Mammary epithelial cell (primary cell): Measurements from ENCODE around the gene AMBP.

Experiments used
- EZH2 ChIP-seq: IDR thresholded peaks from 2 replicates; pipeline ENCODE4 v1.6.1; 2012; ENCODE audit warnings: low read length, inconsistent platforms, borderline replicate concordance
- TF ChIP-seq, protein P1 (sequence below), 2 donors: IDR thresholded peaks in 1 of 2; conservative IDR thresholded peaks in 1 of 2; 2 replicates each; pipeline ENCODE4 v1.5.1; 2011 to 2012; ENCODE audit warnings: inconsistent platforms in 2 of 2, low read length in 2 of 2, mild to moderate bottlenecking in 2 of 2, control low read depth in 1 of 2, low read depth in 1 of 2; ENCODE audit not compliant: insufficient read depth in 1 of 2; ENCODE audit errors: extremely low read depth in 1 of 2

DNA sequence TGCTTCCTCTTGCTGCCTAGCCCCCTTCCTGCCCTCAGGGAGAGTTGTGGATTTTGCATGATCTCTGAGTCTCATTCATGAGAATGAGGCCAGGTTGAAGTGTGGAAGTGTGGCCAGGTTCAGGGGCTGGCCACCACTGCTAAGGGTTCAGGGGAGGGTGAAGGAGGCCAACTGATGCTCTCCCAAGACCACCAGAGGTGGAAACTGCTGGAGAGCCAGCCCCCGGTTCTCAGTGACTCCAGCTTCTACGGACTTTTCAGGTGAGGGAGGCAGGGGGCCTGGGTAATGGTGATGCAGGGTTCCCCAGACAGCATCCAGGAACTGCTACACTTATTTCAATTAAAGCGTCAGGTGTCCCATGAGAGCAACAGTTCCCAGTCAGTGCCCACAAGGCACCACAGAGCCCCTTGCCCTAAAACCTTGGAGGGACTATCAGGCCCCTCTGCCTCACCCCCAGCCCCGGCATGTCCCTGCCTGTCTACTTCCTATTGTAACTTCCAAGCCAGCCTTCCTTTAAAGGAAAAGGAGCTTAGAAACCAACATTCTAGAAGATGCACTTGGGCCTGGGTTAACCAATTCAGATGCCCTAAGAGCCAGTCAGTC lies 50.1 kb downstream of the AMBP start:
- no peak for TF ChIP-seq EZH2
- TF ChIP-seq, protein P1, sequence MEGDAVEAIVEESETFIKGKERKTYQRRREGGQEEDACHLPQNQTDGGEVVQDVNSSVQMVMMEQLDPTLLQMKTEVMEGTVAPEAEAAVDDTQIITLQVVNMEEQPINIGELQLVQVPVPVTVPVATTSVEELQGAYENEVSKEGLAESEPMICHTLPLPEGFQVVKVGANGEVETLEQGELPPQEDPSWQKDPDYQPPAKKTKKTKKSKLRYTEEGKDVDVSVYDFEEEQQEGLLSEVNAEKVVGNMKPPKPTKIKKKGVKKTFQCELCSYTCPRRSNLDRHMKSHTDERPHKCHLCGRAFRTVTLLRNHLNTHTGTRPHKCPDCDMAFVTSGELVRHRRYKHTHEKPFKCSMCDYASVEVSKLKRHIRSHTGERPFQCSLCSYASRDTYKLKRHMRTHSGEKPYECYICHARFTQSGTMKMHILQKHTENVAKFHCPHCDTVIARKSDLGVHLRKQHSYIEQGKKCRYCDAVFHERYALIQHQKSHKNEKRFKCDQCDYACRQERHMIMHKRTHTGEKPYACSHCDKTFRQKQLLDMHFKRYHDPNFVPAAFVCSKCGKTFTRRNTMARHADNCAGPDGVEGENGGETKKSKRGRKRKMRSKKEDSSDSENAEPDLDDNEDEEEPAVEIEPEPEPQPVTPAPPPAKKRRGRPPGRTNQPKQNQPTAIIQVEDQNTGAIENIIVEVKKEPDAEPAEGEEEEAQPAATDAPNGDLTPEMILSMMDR (conservative IDR thresholded peaks at IDR 0.05 in 1 of 2, IDR thresholded peaks at IDR 0.05 in 1 of 2; ENCODE audit: extremely low read depth in 1 of 2, insufficient read depth in 1 of 2, low read depth in 1 of 2, low read length in 2 of 2): no peak
